Medulla oblongata (tissue), 1 donor: ENCODE measurements around the gene ZNF23.
A peak's percentile ranks its signal among the peaks of the same experiment; 100 is the strongest.

ENCODE experiments used
- DNase-seq: peaks from one replicate; pipeline ENCODE4 v3.0.0-alpha.2; 2015; ENCODE audit errors: extremely low spot score

Gene ZNF23

DNA sequence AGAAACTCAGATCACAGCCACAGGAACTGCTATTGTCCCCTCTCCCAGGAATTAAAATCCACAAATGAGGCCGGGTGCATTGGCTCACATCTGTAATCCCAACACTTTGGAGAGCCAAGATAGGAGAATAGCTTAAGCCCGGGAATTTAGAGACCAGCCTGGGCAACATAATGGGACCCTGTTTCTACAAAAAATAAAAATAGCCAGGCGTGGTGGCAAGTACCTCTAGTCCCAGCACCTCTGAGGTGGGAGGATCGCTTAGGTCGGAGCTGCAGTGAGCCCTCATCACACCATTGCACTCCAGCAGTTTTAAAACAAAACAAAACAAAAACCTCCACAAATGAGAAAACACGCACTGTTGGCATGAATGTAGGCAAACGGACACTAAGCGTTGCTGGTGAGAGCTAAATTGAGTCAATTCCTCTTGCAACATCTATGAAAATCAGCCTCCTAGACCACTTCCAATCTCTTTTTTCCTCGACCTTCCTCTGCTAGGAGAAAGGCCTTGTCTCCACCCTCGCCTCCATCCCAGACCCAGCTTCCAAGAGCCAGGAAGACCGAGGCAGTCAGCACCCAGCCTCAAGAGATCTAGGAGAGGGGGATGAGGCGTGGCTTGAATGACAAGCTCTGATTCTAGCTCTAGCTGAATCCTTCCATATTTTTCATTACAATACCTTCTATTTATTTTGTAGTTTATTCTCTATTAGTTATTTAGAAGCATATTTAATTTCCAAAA is 35.0 kb downstream of the ZNF23 start:
- DNase-seq = no peak

DNA sequence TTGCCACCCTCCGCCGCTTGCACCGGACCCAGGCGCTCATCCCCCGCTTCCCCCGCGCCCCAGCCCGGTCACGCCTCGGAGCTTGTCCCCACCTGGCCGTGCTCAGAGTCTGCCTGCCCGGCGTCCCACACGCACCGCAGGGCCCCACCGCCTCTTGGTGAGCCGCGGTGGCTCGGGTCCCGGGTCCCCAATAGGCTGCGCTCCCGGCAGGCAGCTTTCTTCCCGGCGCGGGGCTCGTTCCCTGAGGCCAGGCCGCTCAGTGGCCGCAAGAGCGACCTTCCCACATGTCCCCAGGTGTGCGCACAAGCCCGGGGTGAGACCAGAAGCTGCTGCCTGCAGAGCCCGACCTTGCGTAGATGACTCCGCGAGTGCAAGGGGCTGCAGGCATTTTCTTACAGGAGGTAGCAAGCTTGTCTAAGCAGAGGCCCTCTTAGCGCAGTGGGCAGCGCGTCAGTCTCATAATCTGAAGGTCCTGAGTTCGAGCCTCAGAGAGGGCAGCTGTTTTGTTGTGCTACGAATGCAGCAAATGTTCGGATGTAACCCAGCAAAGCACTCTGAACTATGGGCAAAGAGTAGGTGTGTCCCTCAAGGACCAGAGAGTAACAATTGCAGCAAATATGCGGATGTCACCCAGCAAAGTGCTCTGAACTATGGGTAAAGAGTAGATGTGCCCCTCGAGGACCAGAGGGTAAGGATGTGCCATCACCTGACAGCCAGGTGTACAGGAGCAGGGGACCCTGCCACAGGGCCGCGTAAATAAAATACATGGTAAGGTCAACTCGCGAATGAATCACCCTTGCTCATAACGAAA is 35.8 kb downstream of the ZNF23 start:
- no peak for DNase-seq

DNA sequence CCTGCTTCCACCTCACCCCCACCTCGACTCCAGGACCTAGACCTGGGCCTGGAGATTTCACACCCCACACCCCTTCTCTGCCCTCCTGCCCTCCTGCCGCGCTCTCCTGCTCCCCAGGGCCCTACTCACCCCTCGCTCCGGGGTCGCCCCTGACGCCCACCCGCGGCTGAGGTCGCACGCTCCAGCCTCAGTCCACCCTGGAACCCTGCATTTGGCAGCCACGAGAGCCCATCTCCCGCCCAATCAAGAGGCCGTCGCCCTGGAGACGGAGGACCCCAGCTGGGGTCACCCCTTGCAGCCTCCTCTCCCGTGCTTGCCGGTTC is 36.3 kb downstream of the ZNF23 start:
- DNase-seq = no peak

DNA sequence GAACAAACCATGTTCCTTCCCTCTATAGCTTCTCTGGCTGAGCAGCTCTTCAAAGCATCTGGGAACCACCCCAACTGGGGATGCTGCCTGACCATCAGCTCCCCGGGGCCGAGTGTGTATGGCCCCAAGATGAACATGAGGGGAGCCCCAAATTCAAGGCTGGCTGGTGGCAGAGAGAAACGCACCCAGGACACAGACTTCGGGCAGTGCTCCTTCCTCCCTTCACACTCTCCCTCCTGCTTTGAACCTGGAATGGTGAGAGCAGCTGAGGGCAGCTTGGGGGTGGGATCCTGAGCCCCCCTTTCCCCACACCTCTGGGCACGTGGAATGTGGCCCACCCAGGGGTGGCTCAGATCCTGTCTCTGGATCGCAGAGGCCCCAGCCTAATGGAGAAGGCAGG is 37.4 kb downstream of the ZNF23 start:
- DNase-seq = no peak

DNA sequence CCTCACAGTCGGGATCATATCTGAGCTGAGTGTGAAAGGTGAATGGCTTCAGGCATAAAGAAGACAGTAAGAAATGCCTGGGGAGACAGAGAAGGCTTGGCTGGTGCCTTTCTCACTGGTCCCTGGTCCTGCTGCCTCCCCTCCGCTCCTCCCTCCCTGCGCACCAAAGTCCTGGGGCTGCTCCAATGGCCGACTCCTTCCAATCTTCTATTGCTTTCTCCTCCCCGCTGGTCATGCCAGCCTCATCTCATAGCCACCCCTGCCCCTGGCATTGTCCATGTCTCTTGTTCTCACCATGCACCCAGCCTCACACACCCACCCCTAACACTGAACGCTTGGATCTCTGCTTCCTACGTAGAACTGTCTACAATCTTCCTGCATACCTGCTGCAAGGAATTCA is 38.2 kb downstream of the ZNF23 start:
- no peak for DNase-seq

DNA sequence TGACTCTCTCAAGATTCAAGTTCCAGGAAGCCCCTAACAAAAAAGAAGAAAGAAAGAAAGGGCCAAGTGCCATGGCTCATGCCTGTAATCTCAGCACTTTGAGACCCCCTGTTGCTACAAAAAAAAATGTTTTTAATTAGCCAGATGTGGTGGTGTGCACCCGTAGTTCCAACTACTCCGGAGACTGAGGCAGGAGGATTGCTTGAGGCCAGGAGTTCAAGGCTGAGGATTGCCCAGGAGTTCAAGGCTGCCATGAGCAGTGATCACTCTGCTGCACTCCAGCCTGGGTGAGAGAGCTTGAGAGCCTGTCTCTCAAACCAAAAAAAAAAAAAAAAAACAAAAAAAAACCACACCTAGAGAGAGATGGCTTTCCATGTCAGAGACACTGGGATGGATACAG is 39.0 kb downstream of the ZNF23 start:
- no peak for DNase-seq

DNA sequence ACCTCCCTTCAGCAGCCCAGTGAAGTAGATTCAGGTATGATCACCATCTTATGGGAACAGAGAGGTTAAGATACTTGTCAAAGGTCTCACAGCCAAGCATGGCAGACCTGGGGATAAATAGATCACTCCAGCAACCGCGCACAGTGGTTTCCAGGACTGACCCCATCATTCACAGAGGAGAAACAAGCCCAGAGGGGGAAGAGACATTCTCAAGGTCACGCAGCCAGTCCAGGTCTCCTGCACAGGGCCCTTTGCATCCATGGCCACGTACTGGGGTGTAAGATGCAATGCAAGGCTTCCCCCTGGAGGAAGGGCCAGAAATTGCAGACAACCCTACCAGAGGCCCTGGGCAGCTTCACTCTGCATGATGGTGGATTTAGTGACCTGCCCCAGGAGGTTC is 40.1 kb downstream of the ZNF23 start:
- no peak for DNase-seq

DNA sequence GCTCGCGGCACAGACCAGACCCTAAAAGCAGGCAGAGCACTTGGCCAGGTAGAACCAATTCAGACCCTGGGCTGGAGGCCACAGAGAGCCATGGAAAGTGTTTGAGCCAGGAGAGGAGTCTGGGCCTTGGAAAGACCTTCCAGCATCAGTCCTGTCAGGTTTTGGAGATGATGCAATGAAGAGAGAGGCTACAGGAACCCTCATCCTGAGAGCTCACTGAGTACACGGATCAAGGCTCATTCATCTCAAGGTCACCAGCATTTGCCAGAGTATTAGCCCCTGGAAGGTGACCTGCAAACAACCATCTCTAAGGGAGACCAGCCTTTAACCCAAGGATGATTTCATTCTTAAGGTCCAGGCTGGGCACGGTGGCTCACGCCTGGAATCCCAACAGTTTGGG is 48.0 kb downstream of the ZNF23 start:
- DNase-seq = no peak

DNA sequence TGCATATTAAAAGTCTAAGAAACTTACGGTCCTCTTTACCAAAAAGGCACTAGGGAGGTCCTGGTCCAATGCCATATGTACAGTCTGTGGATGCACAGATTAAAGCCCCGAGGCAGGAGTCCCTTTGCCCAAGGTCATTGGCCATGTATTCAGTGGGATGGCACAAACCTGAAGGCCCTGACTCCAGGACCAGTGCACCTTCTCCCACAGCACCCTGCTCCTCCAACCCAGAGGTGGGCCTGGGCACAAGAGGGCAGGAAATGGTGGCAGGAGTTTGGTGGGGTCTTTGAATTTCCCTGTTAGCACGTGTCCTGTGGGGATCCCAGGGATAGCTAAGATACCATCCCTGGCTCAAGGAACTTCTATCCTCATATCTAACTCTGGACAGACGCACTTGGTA is 48.7 kb downstream of the ZNF23 start:
- no peak for DNase-seq

DNA sequence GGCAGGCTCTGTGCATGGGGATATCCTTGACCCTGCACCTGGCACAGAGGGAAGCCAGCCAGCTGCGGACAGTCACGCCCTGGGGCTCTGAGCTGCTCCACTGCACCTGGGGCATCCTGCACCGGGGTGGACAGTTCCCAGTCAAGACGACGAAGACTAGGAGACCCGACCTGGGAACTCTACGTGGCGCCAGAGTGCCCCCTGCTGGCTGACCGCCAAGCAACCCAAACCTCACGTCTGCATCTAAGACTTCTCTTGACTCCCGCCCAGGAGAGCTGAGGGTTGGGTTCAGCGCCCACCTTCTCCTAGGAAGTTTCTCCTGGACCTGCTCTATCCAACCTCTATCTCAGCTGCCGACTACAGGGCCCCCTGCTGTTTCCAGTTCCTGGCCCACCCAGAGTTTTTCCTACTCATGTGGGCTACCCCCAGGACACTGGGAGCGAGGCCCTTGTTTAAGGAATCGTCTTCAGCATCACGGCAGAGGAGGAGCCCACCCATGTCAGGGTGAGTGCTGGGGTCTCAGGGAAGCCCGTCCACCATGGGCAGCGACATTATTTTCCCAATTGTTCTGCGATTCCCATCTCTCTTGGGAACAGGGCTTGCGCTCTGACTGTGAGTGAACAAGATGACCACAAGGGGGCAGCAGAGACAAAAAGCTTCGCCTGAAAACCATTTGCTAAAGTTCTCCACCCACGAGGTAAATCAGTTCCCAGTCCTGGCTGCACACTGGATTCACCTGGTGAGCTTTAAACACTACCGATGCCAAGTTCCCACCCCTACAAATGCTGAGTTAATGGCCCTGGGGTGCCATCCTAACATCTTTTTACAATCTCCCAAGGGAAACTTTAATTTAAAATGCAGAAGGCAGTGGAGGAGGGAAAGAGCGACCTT is 49.5 kb downstream of the ZNF23 start:
- peak; percentile 86 for DNase-seq

DNA sequence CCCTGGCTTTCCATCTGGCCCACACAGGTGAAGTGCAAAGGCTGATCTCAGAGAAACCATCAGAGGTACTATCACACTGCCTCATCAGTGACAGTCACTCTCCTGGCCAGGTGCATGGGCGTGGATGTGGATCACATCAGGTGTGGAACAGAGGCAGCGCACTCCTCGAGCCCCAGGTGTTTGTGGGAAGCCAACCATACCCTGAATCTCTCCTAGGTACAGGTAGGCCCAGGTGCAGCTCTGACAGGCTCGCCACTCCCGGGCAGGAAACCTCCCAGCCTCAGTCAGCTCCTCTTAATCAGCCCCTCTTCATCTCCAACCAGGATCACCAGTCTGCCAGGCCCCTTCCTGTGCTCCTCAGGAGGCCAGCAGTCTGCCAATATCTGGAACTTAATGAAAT is 51.9 kb downstream of the ZNF23 start:
- DNase-seq = no peak

DNA sequence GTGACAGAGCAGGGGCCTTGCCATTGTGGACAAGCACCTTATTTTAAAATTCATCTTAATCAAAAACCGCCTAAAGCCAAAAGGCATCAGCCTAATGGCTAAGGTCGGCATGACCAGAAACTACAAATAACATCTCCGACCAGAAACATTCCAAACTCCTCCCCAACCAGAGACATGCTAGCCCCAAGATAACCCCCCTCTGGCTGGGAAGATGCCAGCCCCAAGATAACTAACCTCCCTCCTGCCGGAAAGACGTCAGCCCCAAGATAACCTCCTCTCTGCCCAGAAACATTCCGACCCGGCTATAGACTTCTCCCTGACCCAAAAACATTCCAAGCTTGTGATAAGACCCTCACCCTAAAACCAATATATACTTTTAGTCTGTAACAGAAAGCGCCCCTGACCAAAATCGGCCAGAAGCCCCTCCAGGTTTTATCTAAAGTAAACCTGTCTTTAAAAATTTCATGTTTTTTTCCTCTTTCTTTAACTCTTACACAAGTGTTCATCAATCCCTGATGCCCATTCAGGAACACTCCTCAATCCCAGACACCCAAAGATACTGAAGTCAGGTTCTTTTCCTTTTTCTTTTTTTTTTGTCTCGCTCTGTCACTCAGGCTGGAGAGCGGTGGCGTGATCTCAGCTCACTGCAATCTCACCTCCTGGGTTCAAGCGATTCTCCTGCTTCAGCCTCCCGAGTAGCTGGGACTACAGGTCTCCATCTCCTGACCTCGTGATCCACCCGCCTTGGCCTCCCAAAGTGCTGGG is 52.9 kb downstream of the ZNF23 start:
- no peak for DNase-seq

DNA sequence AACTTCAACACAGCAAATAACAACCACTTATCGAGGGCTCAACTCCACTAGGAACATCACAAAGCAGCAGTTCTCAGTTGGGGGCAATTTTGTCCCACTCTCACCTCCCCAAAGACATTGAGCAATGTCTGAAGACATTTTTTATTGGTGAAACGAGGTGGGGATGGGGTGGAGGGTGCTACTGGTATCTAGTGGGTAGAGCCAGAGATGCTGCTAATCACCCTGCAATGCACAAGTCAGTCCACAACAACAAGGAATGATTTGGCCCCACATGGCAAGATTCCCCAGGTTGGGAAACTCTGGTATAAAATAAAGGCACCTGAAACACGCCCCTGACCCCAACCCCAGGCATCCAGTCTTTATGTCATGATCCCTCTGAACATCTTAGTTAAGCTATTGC is 53.5 kb downstream of the ZNF23 start:
- DNase-seq = no peak

DNA sequence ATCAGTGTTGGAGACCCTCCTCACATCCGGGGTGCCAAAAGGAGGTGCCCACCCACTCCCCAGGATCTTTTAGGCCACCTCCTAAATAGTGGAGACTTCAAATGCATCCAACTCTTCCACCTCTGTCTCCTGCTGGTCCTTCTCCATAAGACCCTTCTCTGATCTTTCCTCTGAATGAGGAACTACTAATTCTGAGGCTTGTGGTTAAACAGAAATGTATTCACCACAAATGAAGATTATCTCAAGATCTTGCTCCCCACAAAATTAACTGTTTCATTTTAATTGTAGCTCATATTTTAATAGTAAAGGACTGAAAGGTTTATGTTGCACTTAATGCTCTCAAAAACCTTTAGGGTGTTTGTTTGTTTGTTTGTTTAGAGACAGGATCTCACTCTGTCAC is 54.3 kb downstream of the ZNF23 start:
- no peak for DNase-seq

DNA sequence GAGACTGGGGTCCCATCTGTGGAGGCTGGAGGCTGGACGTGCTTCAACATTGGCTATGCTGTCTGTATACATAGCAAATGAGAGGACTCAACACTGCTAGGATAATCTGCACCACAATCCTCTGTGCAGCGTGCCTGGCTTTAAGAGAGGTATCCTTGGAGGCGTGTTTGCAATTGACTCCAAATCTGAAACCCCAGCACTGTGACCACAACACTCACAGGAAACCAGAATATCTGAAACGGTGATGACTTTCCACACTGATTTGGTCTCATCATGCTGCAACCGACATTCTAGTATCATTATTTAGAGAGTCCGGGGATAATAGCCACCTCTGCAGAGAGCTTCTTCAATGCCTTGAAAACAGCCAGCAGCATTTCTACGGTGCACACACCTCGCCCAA is 55.3 kb downstream of the ZNF23 start:
- DNase-seq = no peak

DNA sequence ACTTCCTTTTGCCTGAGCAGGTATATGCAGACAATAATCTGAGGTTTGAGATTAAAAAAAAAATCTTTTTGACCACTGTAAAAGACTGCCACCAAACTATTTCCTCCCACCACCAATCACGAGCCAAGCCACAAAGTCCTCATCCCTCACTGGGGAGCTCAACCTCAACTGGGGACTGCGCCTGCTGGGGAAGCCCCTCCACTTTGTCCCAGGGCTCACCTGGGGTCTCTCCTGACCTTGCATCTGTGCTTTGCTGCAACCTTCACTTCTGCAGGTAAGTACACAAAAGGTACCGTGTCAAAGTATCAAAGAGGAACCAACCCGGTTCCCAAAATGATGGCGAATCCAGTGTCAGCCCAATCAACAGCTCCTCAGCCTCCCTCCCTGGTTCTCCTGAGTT is 55.7 kb downstream of the ZNF23 start:
- DNase-seq = no peak

DNA sequence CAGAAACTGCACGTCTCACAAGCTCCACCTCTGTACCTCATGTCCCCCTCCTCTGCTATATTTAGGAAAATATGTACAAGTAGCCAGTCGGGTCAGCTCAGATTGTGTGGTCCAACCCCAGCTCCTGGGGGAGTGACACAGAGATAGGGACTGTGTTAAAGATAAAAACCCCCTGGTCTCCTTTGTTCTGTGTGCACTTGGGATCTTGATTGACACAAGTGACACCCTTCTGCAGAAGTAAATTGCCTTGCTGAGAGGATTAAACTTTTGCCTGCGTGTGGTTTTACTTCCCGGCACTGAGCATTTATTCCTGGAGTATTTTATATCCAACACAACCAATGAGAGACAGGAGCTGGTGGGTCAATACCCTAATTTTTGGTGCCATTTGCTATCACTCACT is 57.7 kb downstream of the ZNF23 start:
- no peak for DNase-seq

DNA sequence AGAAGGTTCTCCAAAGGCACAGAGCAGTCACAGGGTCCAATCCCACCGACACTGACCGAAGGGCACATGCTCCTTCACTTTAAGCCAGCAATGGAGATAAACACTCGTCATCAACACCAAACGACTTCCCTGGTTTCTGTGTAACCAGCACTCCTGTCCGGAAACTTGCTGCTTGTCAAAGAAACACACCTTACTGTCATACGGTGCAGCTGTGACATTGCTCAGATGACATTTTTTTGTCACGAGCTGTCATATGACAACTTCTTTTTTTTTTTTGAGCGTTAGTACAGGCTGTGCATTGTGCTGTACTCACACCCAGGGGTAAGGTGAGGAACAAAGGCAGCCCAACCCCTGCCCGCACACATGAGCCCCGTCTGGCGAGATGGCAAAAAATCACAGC is 59.4 kb downstream of the ZNF23 start:
- DNase-seq = no peak

DNA sequence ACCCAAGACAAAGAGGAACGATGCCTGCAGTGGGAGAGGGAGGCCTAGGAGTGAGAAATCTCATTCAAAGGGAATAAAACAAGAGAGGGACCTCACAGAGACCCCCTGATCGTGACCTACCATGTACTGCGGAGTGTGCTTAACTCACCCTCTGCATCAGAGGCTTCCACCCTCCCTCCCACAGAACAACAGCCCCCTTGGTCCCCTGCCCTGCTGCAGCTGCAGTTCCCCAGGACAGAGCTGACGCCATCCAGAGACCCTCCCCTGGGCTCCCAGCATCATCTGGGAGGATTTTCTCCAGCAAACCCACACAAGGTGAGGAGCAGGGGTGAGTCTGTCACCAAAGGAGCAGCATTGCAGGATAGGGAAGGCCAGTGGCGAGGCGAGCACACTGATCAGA is 60.0 kb downstream of the ZNF23 start:
- DNase-seq = no peak

DNA sequence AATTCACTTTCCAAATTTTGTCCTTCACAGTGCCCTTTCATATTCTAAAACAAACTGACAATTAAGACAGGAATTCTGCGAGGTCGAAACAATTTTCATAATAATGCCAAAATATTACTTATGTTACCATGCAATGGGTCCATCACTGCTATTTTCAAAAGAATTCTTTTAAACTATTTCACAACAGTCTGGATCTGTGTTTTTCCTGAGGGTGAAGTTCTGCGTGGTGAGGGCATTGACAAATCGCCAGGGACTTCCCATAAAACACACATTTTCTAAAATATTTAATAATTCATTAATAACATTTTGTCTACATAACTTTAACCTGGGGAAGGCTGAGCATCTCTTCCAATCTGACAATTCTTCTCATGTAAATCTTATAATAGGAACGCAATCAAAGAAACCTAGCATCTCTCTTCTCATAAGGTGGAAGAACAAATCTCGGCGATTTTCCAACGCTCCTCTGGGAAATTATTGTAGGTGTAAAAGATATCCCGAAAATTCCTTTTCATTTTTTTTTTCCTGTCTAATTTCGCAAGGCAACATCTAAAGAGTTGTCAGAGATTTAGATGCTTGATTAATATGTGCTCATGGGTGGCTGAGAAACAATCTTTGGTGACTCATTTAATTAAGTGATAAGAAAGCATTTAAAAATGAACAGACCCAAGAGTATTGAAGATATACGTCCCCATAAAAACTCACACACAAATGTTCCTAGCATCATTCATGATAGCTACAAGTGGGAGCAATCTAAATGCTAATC is 62.1 kb downstream of the ZNF23 start:
- DNase-seq = no peak
